ENCODE measurements around the gene VILL. TPM values are rescaled to one million over a fixed set of nuclear protein-coding genes. Genes with fewer than 3 reads are reported as not detected.
A peak's percentile ranks its signal among the peaks of the same experiment; 100 is the strongest.

Gene VILL
- total and polyA plus RNA-seq, 4 donors: 10.2 to 32.3 (median 22.5) TPM

- no peak overlapping the region for H3K4me3 ChIP-seq
- H3K27me3 ChIP-seq (ENCODE audit: control insufficient read depth in 3 of 3, insufficient read depth in 3 of 3, low read length in 2 of 3): peaks cover 0 to 10% (median 0%) of the 10 kb centered on the region in 3 donors
- peaks cover 0 to 18% (median 5%) of the 10 kb centered on the region in 5 donors for H3K4me1 ChIP-seq (ENCODE audit: control insufficient read depth in 5 of 5, insufficient read depth in 5 of 5, low read length in 5 of 5)
- no peaks in the 10 kb centered on the region for H3K9me3 ChIP-seq (ENCODE audit: control insufficient read depth in 4 of 4, insufficient read depth in 3 of 4, low read length in 3 of 4)
- DNase-seq: no peak
- no peak for ATAC-seq (ENCODE audit: insufficient read depth, low FRiP score)
- no peak overlapping the region for H3K9ac ChIP-seq (ENCODE audit: insufficient read depth in 1 of 2, low read length in 2 of 2)
- WGBS, 2 donors: 94 to 97% methylated on average over 5 of the region's 5 CpGs
- no peak for TF ChIP-seq CTCF (IDR thresholded peaks at IDR 0.05; ENCODE audit: control extremely low read depth, extremely low read depth)
- no peak overlapping the region for H3K27ac ChIP-seq (ENCODE audit: low read depth in 1 of 2, low read length in 1 of 2)
- no peaks in the 10 kb centered on the region for H3K36me3 ChIP-seq (ENCODE audit: control insufficient read depth in 4 of 4, insufficient read depth in 4 of 4, low read length in 4 of 4)
These were observed 45.7 kb downstream of the VILL start for GRCh38 chr3:38036286-38036685.

- H3K4me1 ChIP-seq (ENCODE audit: control insufficient read depth in 5 of 5, insufficient read depth in 5 of 5, low read length in 5 of 5): peaks cover 0 to 16% (median 5%) of the 10 kb centered on the region in 5 donors
- 94 to 98% methylated on average over 3 of the region's 3 CpGs for WGBS, 2 donors
- no peak overlapping the region for H3K9ac ChIP-seq (ENCODE audit: insufficient read depth in 1 of 2, low read length in 2 of 2)
- no peaks in the 10 kb centered on the region for H3K36me3 ChIP-seq (ENCODE audit: control insufficient read depth in 4 of 4, insufficient read depth in 4 of 4, low read length in 4 of 4)
- TF ChIP-seq CTCF (IDR thresholded peaks at IDR 0.05; ENCODE audit: control extremely low read depth, extremely low read depth): no peak
- no peak overlapping the region for H3K27ac ChIP-seq (ENCODE audit: low read depth in 1 of 2, low read length in 1 of 2)
- H3K4me3 ChIP-seq: no peak overlapping the region
- H3K9me3 ChIP-seq (ENCODE audit: control insufficient read depth in 4 of 4, insufficient read depth in 3 of 4, low read length in 3 of 4): no peaks in the 10 kb centered on the region
- peaks cover 0 to 10% (median 0%) of the 10 kb centered on the region in 3 donors for H3K27me3 ChIP-seq (ENCODE audit: control insufficient read depth in 3 of 3, insufficient read depth in 3 of 3, low read length in 2 of 3)
- DNase-seq (no peak), ATAC-seq (ENCODE audit: insufficient read depth, low FRiP score) (no peak)
These were observed 46.3 kb downstream of the VILL start for GRCh38 chr3:38036906-38037305.

- no peak for ATAC-seq (ENCODE audit: insufficient read depth, low FRiP score)
- Histone ChIP-seq H3K4me1 (ENCODE audit: control insufficient read depth in 5 of 5, insufficient read depth in 5 of 5, low read length in 5 of 5) (peaks cover 0 to 12% (median 5%) of the 10 kb centered on the region in 5 donors), H3K4me3 (no peak overlapping the region), H3K36me3 (ENCODE audit: control insufficient read depth in 4 of 4, insufficient read depth in 4 of 4, low read length in 4 of 4) (no peaks in the 10 kb centered on the region), H3K9me3 (ENCODE audit: control insufficient read depth in 4 of 4, insufficient read depth in 3 of 4, low read length in 3 of 4) (no peaks in the 10 kb centered on the region), H3K9ac (ENCODE audit: insufficient read depth in 1 of 2, low read length in 2 of 2) (peak overlapping the region in 1 of 2 donors; percentile 43), H3K27ac (ENCODE audit: low read depth in 1 of 2, low read length in 1 of 2) (no peak overlapping the region), H3K27me3 (ENCODE audit: control insufficient read depth in 3 of 3, insufficient read depth in 3 of 3, low read length in 2 of 3) (peaks cover 0 to 10% (median 0%) of the 10 kb centered on the region in 3 donors)
- 62 to 66% methylated on average over 5 of the region's 5 CpGs for WGBS, 2 donors
- DNase-seq: no peak
- TF ChIP-seq CTCF (IDR thresholded peaks at IDR 0.05; ENCODE audit: control extremely low read depth, extremely low read depth): no peak
These were observed 47.9 kb downstream of the VILL start for GRCh38 chr3:38038447-38038911.

All from lung (tissue), 12 donors.